Astrocyte of the hippocampus (primary cell): Measurements from ENCODE around the gene POU3F1.

Experiments used
- DNase-seq: peaks from one replicate; pipeline ENCODE4 v3.0.0; 2011; ENCODE audit warnings: low read depth, low spot score

POU3F1 gene

DNA sequence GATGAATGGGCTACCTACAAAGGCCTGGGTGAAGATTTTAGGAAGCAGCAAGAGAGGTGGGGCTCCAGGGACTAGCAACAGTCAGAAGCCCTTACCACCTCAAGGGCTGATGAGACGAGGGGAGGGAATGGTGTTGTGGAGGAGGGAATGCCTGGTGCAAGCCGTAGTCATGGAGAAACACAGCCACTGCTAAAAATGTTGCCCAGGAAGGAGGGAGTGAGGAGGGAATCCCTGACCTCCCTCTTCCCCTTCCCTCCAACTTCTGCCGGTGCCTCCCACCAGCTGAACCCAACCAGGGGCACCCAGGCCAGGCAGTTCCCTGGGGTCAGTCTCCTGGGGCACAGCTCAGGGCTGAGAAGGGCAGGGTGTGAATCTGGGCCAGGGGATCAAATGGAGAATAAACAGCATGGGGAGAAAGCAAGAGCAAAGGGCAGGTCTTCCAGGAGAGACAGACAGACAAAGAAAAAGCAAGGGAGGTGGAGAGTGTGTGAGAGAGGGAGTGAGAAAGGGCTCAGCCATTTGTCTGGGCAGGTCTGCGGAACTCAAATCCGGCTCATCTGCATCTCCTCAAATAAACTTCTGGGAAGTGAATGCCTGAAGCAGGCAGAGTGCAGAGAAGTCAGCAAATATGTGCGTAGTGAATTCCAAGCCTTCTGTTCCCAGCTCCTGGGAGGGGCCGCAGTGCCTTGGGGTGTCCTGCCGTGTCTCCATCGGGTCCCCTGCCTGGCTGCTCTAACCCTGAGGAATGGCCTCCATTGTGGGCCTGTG, 27.1 kb upstream of the POU3F1 start:
- no peak for DNase-seq

DNA sequence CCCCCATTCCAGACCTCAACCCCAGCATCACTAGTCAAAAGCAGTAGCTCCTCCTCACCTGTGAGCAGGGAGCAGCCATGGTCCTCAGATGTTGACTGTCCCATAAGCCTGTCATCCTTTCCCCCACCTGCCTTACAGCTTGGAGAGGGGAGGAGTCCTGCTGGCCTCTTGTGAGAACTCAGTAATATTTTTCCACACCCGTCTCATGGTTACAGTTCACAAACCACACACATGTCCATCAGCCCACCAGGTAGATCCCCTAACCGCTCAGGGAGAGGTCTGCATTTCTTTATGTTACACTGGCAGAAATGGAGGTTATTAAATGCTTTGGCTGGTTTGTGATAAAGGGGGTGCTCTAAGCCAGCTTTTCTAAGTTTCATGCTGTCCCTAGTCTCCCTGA, 26.3 kb upstream of the POU3F1 start:
- no peak for DNase-seq

- DNase-seq: peak; percentile 26
Measured at GRCh38 chr1:38071312-38072256, 25.0 kb upstream of the POU3F1 start.

GRCh38 chr1:38068980-38069340, 22.4 kb upstream of the POU3F1 start:
- no peak for DNase-seq

GRCh38 chr1:38068220-38068979, 21.8 kb upstream of the POU3F1 start:
- DNase-seq: no peak

GRCh38 chr1:38064197-38064903, 17.8 kb upstream of the POU3F1 start:
- peak; percentile 87 for DNase-seq

DNA sequence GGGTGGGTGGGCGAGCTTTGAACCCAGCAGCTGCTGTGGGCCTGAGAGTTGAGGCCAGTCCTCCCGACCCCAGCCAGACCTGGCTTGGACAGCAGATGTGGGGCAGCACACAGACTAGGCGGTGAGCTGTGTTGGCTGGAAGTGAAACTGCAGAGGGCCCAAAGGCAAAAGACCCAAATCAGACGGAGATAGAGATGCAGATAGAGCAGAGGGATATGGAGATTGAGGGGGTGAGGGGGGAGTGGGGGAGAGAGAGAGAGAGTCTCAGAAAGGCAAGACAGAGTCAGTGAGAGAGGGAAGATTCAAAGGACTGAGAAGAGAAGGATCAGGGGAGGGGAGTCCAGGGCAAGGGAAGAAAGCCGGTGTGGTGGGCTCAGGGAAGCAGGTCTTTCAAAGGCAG, 17.0 kb upstream of the POU3F1 start:
- no peak for DNase-seq

- DNase-seq: no peak
Measured at GRCh38 chr1:38062361-38063288, 16.0 kb upstream of the POU3F1 start.

DNA sequence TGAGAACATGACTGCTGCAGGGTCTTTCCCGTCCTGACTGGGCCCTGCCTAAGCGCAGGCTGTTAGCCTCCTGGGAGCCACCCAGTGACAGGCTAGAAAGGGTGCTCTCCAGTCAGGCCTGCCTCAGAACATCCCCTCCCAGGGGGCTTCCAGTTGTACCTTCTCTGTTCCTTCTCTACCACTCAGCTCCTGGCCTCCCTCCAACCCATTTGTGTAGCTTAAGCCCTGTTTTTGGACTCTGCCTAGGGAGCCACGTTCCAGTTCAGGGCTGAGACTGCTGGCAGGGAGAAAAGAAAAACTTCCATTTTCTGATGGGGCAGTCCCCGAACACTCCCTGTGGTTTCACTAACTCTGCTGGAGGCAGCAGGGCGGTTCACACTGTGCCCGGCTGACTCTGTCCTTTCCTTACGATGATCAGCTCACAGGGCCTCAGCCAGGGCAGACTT, 15.3 kb upstream of the POU3F1 start:
- DNase-seq: peak; percentile 48

- no peak for DNase-seq
Measured at GRCh38 chr1:38061290-38061689, 14.7 kb upstream of the POU3F1 start.

DNA sequence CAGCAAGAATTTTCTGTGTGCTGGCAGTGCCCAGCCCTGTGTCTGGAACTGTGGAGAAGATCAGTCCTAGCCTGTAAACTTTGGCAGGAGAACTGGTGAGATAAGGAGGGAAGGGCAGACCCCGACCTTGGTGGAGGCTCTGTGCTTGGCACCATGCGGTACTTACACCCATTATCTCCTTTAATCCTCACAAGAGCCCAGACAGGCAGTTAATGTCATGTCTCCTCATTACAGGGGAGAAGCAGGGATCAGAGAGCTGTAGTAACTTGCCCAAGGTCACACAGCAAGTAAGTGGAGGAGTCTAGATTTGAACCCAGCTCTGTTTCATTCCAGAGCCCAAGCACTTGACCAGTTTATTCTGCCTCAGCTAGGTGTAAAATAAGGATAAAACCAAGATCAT, 13.9 kb upstream of the POU3F1 start:
- no peak for DNase-seq

DNA sequence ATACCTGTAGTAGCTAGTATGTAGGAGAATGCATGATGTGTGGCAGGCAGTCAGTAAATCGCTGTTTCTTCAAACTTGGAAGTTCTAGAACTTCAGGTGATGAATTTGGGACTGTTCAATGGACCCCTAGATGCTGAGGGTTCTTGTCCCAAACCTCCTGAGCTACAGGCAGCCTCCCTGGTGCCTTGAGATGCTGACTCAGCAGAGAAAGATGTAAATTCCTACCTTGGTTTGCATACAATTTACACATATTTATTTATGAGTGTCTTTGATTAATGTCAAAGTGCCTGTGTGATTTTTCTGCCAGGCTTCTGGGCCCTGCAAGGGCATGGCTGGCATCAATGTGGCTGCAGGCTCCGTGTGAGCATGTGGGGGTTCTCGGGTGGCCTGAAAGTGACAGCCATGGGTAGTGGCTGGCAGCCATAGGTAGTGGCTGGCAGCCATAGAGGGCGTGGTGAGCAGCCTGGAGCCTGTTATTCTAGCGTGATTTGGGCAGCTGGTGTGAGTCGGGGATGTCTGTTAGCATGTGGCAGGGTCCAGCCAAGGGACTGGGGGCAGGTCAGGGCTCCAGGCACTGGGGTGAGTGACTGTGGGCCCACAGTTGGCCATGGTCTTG, 13.2 kb upstream of the POU3F1 start:
- DNase-seq: no peak

DNA sequence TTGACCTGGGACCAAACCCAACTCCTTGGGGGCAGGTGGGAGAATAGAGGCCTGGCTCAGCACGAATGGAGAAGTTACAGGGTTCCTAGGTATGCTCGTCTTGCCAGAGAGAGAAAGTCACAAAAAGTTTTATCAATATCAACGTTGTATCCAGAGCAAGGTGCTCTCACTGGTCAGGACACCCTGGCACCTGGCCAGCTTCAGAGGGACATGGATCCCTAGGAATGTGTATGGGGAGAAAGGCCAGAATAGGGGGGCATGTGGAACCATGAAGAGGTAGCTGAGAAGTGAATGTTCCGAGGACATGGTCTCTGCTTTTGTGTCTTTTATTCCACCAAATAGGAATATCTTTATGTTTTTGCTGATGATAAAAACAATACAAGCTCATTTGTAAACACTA, 9.4 kb upstream of the POU3F1 start:
- no peak for DNase-seq

DNA sequence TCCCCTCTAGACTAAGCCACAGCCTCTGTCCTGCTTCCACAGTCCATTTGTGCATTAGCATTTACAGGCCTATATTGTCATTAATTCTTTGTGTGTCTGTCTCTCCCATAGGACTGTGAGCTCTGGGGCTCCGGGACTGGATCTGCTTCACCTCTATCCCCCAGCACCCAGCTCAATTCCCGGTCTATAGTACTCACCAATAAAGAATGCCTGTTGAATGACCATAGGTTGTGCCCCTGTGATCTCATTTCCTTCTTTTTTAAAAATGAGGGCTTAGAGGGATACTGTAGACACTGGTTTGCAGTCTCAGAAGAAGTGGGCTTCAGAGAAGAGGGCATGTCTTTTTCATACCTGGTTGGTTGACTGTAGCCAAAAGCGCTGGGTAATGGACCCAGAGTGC, 8.8 kb upstream of the POU3F1 start:
- no peak for DNase-seq

GRCh38 chr1:38053416-38054091, 7.0 kb upstream of the POU3F1 start:
- DNase-seq: no peak

GRCh38 chr1:38052750-38053415, 6.3 kb upstream of the POU3F1 start:
- no peak for DNase-seq

- no peak for DNase-seq
Measured at GRCh38 chr1:38051079-38051543, 4.5 kb upstream of the POU3F1 start.

- DNase-seq: no peak
Measured at GRCh38 chr1:38050397-38051078, 3.9 kb upstream of the POU3F1 start.
